HCT116 (cell line): ENCODE data around the gene SLC25A4. TPM values are rescaled to one million over a fixed set of nuclear protein-coding genes. Genes with fewer than 3 reads are reported as not detected.

Source experiments
- ATAC-seq: fragments of 200-7000 bp; cut with Tn5 transposase; 2 replicates; pipeline ENCODE4 v1.9.1; 2020; ENCODE audit warnings: mild to moderate bottlenecking, moderate library complexity
- BruUV-seq: library from RNA; stranded (reverse); fragments of 400-500 nt; replicated peaks from 2 replicates; lab custom pipeline; 2021; lab: Mats Ljungman, UMichigan
- CTCF ChIA-PET: fragments of 300-600 bp; sonication (Branson Sonifier 250); formaldehyde crosslinking; loops from one replicate; lab custom pipeline; 2021; ENCODE audit warnings: antibody characterized with exemption; lab: Charles Lee
- POLR2A ChIA-PET: fragments of 300-600, 350-600 bp; sonication (Branson Sonifier 250); formaldehyde crosslinking; loops from one replicate; lab custom pipeline; 2021; ENCODE audit warnings: antibody characterized with exemption; lab: Charles Lee
- RAD21 ChIA-PET, 2 experiments: fragments of 300-600 bp; sonication (Branson Sonifier 250); formaldehyde crosslinking; loops; one replicate each; lab custom pipeline; 2023; ENCODE audit warnings: low total read pairs in 2 of 2; ENCODE audit not compliant: uncharacterized antibody in 2 of 2, unreplicated experiment in 2 of 2, low non-redundant PET in 1 of 2; lab: Charles Lee
- DNase-seq: peaks from one replicate; pipeline ENCODE4 v3.0.0-alpha.2; 2010; ENCODE audit warnings: low read depth, low spot score
- H2AFZ ChIP-seq: fragments of 200-600 bp; shearing (Covaris generic), sonication (generic); 2 replicates; pipeline ENCODE4 v1.6.1; 2017; ENCODE audit warnings: low read depth, mixed run types, mixed read lengths, antibody characterized with exemption, low read length; ENCODE audit not compliant: poor library complexity, severe bottlenecking
- H3K27ac ChIP-seq: 2 replicates; pipeline ENCODE4 v1.5.1; 2012; ENCODE audit warnings: low read depth, low read length
- H3K27me3 ChIP-seq: fragments of 200-600 bp; sonication (generic); 2 replicates; pipeline ENCODE4 v1.6.1; 2016; ENCODE audit warnings: mixed run types, low read length, mixed read lengths; ENCODE audit not compliant: insufficient read depth
- H3K36me3 ChIP-seq, 2 experiments: fragments of 200-500 bp in 1 of 2; fragments of 200-600 bp in 1 of 2; sonication (Bioruptor generic) in 1 of 2; sonication (generic) in 1 of 2; 2 replicates each; pipeline versions ENCODE4 v1.5.1 to v1.6.1; 2014 to 2016; ENCODE audit warnings: low read length in 2 of 2, inconsistent platforms in 1 of 2, mixed read lengths in 1 of 2, mixed run types in 1 of 2; ENCODE audit not compliant: insufficient read depth in 2 of 2, control insufficient read depth in 1 of 2
- H3K4me1 ChIP-seq, 2 experiments: fragments of 200-600 bp in 1 of 2; sonication (generic) in 1 of 2; 2 replicates each; pipeline versions ENCODE4 v1.5.1 to v1.6.1; 2012 to 2017; ENCODE audit warnings: low read length in 2 of 2, inconsistent platforms in 1 of 2, mild to moderate bottlenecking in 1 of 2, mixed read lengths in 1 of 2, mixed run types in 1 of 2, moderate library complexity in 1 of 2; ENCODE audit not compliant: insufficient read depth in 2 of 2, control insufficient read depth in 1 of 2
- H3K4me2 ChIP-seq: fragments of 200-600 bp; sonication (generic); 2 replicates; pipeline ENCODE4 v1.6.1; 2017; ENCODE audit warnings: mixed run types, low read length, mixed read lengths
- H3K4me3 ChIP-seq, 2 experiments: fragments of 200-600 bp in 1 of 2; sonication (generic) in 1 of 2; replicated peaks in 1 of 2; 2 replicates each; pipeline ENCODE4 v1.5.1; 2011 to 2016; ENCODE audit warnings: low read length in 2 of 2, control low read depth in 1 of 2, low read depth in 1 of 2, mild to moderate bottlenecking in 1 of 2, mixed read lengths in 1 of 2, mixed run types in 1 of 2
- H3K79me2 ChIP-seq: fragments of 200-600 bp; sonication (generic); 2 replicates; pipeline ENCODE4 v1.6.1; 2017; ENCODE audit warnings: mild to moderate bottlenecking, mixed run types, low read length, moderate library complexity, mixed read lengths; ENCODE audit not compliant: insufficient read depth
- H3K9ac ChIP-seq: fragments of 200-600 bp; sonication (generic); 2 replicates; pipeline ENCODE4 v1.6.1; 2016; ENCODE audit warnings: low read length, mixed read lengths
- H3K9me2 ChIP-seq: fragments of 200-600 bp; sonication (generic), shearing (Covaris generic); 2 replicates; pipeline ENCODE4 v1.6.1; 2017; ENCODE audit warnings: mixed run types, mild to moderate bottlenecking, moderate library complexity; ENCODE audit not compliant: insufficient read depth
- H3K9me3 ChIP-seq, 2 experiments: fragments of 200-500 bp in 1 of 2; fragments of 200-600 bp in 1 of 2; sonication (Bioruptor generic) in 1 of 2; sonication (generic) in 1 of 2; 2 replicates each; pipeline ENCODE4 v1.6.1; 2014 to 2017; ENCODE audit warnings: low read length in 2 of 2, mixed read lengths in 2 of 2, inconsistent platforms in 1 of 2, low read depth in 1 of 2, mild to moderate bottlenecking in 1 of 2, mixed run types in 1 of 2, moderate library complexity in 1 of 2; ENCODE audit not compliant: control insufficient read depth in 1 of 2, insufficient read depth in 1 of 2
- H4K20me1 ChIP-seq: fragments of 200-600 bp; sonication (generic), shearing (Covaris generic); 2 replicates; pipeline ENCODE4 v1.6.1; 2017; ENCODE audit warnings: mixed run types, mild to moderate bottlenecking, moderate library complexity; ENCODE audit not compliant: insufficient read depth
- ATF3 ChIP-seq: IDR thresholded peaks from 2 replicates; pipeline ENCODE4 v1.6.1; 2012
- CBX3 ChIP-seq: IDR thresholded peaks from 2 replicates; pipeline ENCODE4 v1.6.1; 2012; ENCODE audit warnings: low read depth
- CTCF ChIP-seq, 3 experiments: fragments of 200-600 bp in 1 of 3; sonication (generic) in 1 of 3; IDR thresholded peaks in 2 of 3; conservative IDR thresholded peaks in 1 of 3; 2 replicates each; pipeline ENCODE4 v1.5.1; 2012 to 2017; ENCODE audit warnings: low read depth in 2 of 3, low read length in 2 of 3, antibody characterized with exemption in 1 of 3, borderline replicate concordance in 1 of 3, control low read depth in 1 of 3, mild to moderate bottlenecking in 1 of 3, mixed read lengths in 1 of 3, mixed run types in 1 of 3, moderate library complexity in 1 of 3; ENCODE audit not compliant: insufficient read depth in 1 of 3
- EGR1 ChIP-seq: IDR thresholded peaks from 2 replicates; pipeline ENCODE4 v1.6.1; 2012; ENCODE audit warnings: low read depth
- EZH2 ChIP-seq: fragments of 200-600 bp; sonication (generic); IDR thresholded peaks from 2 replicates; pipeline ENCODE4 v1.6.1; 2017; ENCODE audit warnings: antibody characterized with exemption, mixed run types
- EZH2phosphoT487 ChIP-seq: fragments of 200-600 bp; IDR thresholded peaks from 2 replicates; pipeline ENCODE4 v1.6.1; 2018; ENCODE audit warnings: antibody characterized with exemption, borderline replicate concordance
- FOSL1 ChIP-seq: IDR thresholded peaks from 2 replicates; pipeline ENCODE4 v1.6.1; 2012; ENCODE audit warnings: low read depth
- JUND ChIP-seq: IDR thresholded peaks from 2 replicates; pipeline ENCODE4 v1.6.1; 2012
- MAX ChIP-seq: IDR thresholded peaks from 2 replicates; pipeline ENCODE4 v1.6.1; 2012
- RAD21 ChIP-seq: IDR thresholded peaks from 2 replicates; pipeline ENCODE4 v1.6.1; 2012; ENCODE audit warnings: low read depth, mild to moderate bottlenecking
- SIN3A ChIP-seq: IDR thresholded peaks from 2 replicates; pipeline ENCODE4 v1.6.1; 2012; ENCODE audit warnings: low read depth
- SP1 ChIP-seq: IDR thresholded peaks from 2 replicates; pipeline ENCODE4 v1.6.1; 2012; ENCODE audit warnings: low read depth
- SRF ChIP-seq: IDR thresholded peaks from 2 replicates; pipeline ENCODE4 v1.6.1; 2012; ENCODE audit warnings: low read depth
- YY1 ChIP-seq: IDR thresholded peaks from 2 replicates; pipeline ENCODE4 v1.6.1; 2011; ENCODE audit warnings: low read length, low read depth, moderate library complexity, mild to moderate bottlenecking; ENCODE audit not compliant: insufficient replicate concordance; ENCODE audit errors: extremely low read depth
- ZFX ChIP-seq: fragments of 450-650 bp; IDR thresholded peaks from 2 replicates; pipeline ENCODE4 v1.6.1; 2017
- intact Hi-C: fragments of 100-400 bp; cut with micrococcal nuclease; formaldehyde crosslinking; loops from 2 replicates; pipeline ENCODE4 v1.10.0; 2022
- total RNA-seq: library from RNA; stranded (reverse); gene quantifications from one replicate; pipeline ENCODE4 v1.2.1, GENCODE V29; 2021; ENCODE audit not compliant: unreplicated experiment

The SLC25A4 gene
- total RNA-seq, 1 experiment from 2014 or later = 27.9 TPM

- Histone ChIP-seq H2AFZ (no peak overlapping the region), H4K20me1 (no peaks in the 10 kb centered on the region), H3K9me3 (no peaks in the 10 kb centered on the region), H3K27ac (no peak overlapping the region), H3K4me2 (no peak overlapping the region), H3K27me3 (no peaks in the 10 kb centered on the region), H3K4me1 (no peaks in the 10 kb centered on the region; a peak in 1 of 4 replicates), H3K9ac (no peak overlapping the region), H3K4me3 (no peak overlapping the region), H3K79me2 (no peaks in the 10 kb centered on the region), H3K36me3 (no peaks in the 10 kb centered on the region), H3K9me2 (no peaks in the 10 kb centered on the region)
- no peak for DNase-seq
- ChIA-PET POLR2A (no interaction called here), RAD21 (no interaction called here), CTCF (interaction anchor here (1.0 kb wide), 1 partner anchor 95 kb away, joined by 3 read pairs; no protein-coding TSS in a partner anchor)
- TF ChIP-seq ZFX (no peak), SP1 (no peak), JUND (no peak), MAX (no peak), SIN3A (no peak), ATF3 (no peak), RAD21 (no peak), EZH2 (no peak), CTCF (IDR thresholded peaks at IDR 0.05 in 2 of 3, conservative IDR thresholded peaks at IDR 0.05 in 1 of 3; ENCODE audit: borderline replicate concordance in 1 of 3, insufficient read depth in 1 of 3, low read depth in 2 of 3, low read length in 2 of 3) (no peak), SRF (no peak), FOSL1 (no peak), EZH2phosphoT487 (no peak), YY1 (no peak), EGR1 (no peak), CBX3 (no peak)
- no peak for ATAC-seq
- BruUV-seq = no TSS peak
- intact Hi-C loops = no loop called here
Measured at GRCh38 chr4:185100423-185100822, 42.6 kb upstream of the SLC25A4 start.
